GM10847 (cell line): ENCODE measurements around the gene IST1.

Source experiments
- POLR2A ChIP-seq: IDR thresholded peaks from 2 replicates; pipeline ENCODE4 v1.6.1; 2011; ENCODE audit not compliant: insufficient read length; ENCODE audit errors: extremely low read depth

Gene IST1

GRCh38 chr16:71869089-71869488 is 26.2 kb upstream of the IST1 start:
- TF ChIP-seq POLR2A = no peak

GRCh38 chr16:71870818-71871217 is 24.5 kb upstream of the IST1 start:
- TF ChIP-seq POLR2A = no peak

DNA sequence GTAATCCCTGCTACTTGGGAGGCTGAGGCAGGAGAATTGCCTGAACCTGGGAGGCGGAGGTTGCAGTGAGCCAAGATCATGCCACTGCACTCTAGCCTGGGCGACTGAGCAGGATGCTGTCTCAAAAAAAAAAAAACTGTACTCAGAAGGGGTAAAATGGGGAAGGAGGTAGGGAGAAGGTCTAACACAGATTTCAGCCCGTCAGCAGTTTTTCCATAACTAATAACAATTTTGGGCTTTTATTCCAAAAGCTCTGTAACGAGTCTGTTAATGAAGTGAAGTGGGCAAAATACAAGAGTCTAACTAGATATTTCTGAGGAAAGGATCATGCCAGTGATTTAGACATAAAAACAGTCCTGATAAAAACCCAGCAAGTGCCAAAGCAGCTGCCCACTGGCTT is 22.1 kb upstream of the IST1 start:
- TF ChIP-seq POLR2A = no peak

DNA sequence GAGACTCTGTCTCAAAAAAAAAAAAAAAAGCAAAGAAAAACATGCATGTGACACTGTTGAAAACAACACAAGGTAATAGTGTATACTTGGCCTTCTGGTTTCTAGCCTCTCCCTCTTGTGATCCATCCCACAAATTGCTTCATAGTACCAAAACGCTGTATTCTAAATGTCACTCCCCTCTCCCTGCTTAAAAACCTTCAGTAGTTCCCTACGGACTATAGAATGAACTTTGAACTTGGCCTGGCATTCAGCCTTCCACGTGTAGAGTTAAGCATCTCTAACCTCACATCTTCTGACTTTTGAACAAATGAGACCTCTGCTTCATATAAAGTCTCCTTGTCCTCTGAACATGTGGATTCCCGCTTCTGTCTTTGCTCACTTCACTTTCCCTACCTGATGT is 16.4 kb upstream of the IST1 start:
- no peak for TF ChIP-seq POLR2A

GRCh38 chr16:71880176-71880575 is 15.2 kb upstream of the IST1 start:
- TF ChIP-seq POLR2A = no peak

- TF ChIP-seq POLR2A = no peak
These were observed 12.7 kb upstream of the IST1 start for GRCh38 chr16:71882505-71883167.

- no peak for TF ChIP-seq POLR2A
These were observed 12.0 kb upstream of the IST1 start for GRCh38 chr16:71883168-71883848.

GRCh38 chr16:71883849-71884638 is 11.3 kb upstream of the IST1 start, which contains the start of gene ZNF821:
TSS of gene ZNF821 (minus strand) at chr16:71884182. CDS start at chr16:71879946, 4,236 bp downstream.
- TF ChIP-seq POLR2A = peak; percentile 12

- TF ChIP-seq POLR2A = no peak
These were observed 10.1 kb upstream of the IST1 start for GRCh38 chr16:71885261-71885650.

GRCh38 chr16:71889147-71889546 is 6.2 kb upstream of the IST1 start:
- no peak for TF ChIP-seq POLR2A

DNA sequence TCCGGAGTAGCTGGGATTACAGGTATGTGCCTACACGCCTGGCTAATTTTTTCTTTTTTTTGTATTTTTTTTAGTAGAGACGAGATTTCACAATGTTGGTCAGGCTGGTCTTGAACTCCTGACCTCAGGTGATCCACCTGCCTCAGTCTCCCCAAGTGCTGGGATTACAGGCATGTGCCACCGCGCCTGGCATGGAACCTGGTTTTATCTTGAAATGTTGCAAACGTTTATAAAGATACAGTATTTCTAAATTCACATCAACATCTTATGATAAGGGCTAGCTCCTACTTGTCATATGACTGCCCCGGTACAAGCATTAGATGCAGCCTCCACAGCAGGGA is 1.5 kb upstream of the IST1 start:
- no peak for TF ChIP-seq POLR2A

DNA sequence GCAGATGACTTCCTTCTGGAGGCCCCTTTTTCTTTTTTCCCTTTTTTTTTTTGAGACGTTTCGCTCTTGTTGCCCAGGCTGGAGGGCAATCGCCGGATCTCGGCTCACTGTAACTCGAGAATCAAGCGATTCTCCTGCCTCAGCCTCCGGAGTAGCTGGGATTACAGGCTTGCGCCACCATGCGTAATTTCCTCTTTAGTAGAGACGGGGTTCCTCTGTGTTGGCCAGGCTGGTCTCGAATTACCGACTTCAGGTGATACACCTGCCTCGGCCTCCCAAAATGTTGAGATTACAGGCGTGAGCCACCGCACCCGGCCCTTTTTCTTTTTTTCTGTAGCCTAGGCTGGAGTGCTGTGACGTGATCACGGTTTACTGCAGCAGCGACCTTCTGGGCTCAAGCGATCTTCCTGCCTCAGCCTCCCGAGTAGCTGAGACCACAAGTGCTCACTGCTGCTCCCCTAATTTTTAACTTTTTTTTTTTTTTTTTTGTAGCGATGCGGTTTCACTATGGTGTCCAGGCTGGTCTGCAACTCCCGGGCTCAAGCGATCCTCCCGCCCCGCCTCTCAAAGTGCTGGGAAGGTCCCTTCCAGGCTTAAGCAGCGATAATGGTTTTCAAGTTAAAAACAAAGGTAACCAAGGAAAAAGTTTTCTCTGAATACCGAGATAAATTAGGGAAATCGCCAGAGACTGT is 956 bp upstream of the IST1 start:
- no peak for TF ChIP-seq POLR2A

DNA sequence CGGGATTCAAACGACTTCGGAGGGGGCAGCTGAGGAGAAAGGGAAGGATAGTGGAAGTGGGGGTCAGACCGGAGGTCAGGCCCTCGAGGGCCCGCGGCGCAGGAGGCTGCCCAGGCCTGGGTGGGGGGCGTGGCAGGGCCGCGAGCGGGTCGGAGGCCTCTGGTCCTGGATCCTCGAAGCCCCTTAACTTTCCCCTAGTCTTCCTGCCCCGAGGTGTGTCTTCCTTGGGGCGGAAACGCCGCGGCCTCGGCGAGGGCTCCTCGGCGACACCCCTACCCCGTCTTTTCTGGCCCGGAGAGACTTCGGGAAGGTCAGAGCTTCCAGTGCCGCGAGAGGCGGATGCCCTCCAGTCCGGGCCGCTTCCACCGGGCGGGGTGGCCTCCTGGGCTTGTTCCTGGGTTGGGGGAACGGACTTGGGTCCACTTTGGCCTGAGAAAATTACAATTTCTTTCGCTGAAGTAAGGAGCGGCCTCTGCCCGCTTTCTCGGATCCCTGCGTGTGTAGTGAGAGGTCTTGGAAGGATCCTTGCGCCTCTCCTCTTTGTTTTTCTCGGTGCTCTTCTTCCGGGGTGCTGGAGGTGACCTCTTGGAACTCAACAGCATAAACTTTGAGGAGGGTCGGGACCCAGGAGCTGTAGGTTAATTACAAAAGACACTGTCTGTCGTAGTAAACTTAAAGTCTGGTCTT is 491 bp downstream of the IST1 start:
- no peak for TF ChIP-seq POLR2A

- TF ChIP-seq POLR2A = no peak
These were observed 1.5 kb downstream of the IST1 start for GRCh38 chr16:71896764-71897368.

DNA sequence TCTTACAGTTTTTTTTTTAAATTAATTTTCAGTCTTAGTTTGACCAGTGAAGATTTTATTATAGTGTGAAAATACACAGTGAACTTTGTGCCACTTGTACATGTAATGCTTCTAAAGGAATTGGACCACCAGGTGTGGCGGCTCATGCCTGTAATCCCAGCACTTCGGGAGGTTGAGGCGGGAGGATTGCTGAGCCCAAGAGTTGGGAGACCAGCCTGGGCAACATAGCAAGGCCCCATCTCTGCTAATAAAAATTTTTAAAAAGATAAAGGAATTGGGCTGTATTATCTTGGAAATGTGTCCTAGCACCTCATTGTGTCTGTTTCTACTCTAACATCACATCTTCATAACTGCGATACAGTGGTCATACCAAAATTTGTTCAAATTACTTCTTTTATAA is 3.8 kb downstream of the IST1 start:
- TF ChIP-seq POLR2A = no peak
